Activated CD8-positive, alpha-beta memory T cell treated with anti-CD3 and anti-CD28 coated beads, Interleukin-2, amount 50 U/mL, for 24 hours (primary cell): ENCODE data around the gene RSAD2.
"Not testable (repeated sequence)": the region's sequence is repeated elsewhere in the genome, so short reads cannot be mapped to it uniquely, and the experiment has no call there.

Experiments used
- DNase-seq: peaks from one replicate; pipeline ENCODE4 v3.0.0-alpha.2; 2020; ENCODE audit errors: extremely low read depth

Gene RSAD2, protein sequence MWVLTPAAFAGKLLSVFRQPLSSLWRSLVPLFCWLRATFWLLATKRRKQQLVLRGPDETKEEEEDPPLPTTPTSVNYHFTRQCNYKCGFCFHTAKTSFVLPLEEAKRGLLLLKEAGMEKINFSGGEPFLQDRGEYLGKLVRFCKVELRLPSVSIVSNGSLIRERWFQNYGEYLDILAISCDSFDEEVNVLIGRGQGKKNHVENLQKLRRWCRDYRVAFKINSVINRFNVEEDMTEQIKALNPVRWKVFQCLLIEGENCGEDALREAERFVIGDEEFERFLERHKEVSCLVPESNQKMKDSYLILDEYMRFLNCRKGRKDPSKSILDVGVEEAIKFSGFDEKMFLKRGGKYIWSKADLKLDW

DNA sequence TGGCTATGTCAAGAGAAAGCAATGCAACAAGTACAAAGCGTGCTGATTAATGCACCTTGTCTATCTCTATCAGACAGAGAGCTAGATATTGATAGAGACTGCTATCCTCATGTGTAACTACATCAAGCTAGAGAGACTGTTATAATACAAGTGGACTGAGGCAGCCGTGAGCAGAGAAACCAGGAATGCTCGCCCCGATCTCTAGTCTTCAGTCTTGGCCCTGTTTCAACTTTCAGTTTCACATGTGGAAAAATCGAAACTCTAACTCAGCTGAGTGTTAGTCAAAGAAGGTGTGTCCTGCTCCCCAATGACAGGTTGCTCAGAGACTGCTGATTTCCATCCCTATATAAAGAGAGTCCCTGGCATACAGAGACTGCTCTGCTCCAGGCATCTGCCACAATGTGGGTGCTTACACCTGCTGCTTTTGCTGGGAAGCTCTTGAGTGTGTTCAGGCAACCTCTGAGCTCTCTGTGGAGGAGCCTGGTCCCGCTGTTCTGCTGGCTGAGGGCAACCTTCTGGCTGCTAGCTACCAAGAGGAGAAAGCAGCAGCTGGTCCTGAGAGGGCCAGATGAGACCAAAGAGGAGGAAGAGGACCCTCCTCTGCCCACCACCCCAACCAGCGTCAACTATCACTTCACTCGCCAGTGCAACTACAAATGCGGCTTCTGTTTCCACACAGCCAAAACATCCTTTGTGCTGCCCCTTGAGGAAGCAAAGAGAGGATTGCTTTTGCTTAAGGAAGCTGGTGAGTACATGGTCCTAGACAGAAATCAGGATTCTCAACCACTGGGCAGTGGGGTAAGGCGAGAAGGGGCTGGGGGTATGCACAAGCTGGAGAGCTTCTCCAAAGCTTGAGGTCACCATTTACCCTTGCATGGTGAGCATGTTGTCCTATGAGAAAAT, at the start of gene RSAD2:
Gene RSAD2 (plus strand): TSS at position 376 of the 903 bp plus-strand sequence. CDS start 24 bp downstream, at position 400.
- DNase-seq = no peak

- no peak for DNase-seq
Observed at GRCh38 chr2:6828299-6828584, 49.3 kb upstream of the RSAD2 start.

GRCh38 chr2:6831229-6831628, 46.3 kb upstream of the RSAD2 start:
- DNase-seq = no peak

DNA sequence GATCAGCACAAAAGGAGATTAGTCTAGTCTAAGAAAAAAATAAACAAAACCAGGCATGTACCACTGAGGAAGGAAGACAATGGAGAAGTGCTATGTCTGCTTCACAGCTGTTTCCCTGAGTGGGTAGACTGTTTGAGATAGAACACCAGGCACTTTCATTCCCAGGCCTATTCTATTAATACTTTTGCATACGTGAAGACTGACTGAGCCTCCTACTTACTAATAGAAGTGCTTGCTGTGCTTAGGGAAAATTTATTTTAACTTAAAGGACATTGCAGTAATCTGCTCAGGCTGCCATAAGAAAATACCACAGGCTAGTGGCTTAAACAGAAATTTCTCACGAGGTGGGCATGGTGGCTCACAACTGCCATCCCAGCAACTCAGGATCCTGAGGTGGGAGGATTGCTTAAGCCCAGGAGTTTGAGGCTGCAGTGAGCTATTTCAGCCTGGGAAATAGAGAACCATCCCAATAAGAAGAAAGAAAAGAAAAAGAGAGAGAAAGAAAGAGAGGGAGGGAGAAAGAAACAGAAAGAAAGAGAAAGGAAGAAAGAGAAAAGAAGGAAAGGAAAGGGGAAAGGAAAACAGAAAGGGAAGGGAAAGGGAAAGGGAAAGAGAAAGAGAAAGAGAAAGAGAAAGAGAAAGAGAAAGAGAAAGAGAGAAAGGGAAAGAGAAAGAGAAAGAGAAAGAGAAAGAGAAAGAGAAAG, 44.8 kb upstream of the RSAD2 start:
- no peak for DNase-seq

DNA sequence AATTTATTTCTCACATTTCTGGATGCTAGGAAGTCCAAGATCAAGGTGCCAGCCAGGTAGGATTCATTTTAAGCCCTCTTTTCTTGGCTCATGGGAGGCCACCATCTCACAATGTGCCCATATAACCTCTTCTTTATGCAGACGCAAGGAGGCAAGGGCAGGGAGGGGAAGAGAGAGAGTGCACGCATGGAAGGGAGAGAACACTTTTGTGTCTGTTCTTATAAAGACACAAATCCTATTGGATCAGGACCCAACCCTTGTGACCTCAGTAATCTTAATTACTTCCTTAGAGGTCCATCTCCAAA, 44.3 kb upstream of the RSAD2 start:
- no peak for DNase-seq

GRCh38 chr2:6834163-6834562, 43.4 kb upstream of the RSAD2 start:
- DNase-seq = no peak

GRCh38 chr2:6835467-6835866, 42.1 kb upstream of the RSAD2 start:
- DNase-seq = no peak

DNA sequence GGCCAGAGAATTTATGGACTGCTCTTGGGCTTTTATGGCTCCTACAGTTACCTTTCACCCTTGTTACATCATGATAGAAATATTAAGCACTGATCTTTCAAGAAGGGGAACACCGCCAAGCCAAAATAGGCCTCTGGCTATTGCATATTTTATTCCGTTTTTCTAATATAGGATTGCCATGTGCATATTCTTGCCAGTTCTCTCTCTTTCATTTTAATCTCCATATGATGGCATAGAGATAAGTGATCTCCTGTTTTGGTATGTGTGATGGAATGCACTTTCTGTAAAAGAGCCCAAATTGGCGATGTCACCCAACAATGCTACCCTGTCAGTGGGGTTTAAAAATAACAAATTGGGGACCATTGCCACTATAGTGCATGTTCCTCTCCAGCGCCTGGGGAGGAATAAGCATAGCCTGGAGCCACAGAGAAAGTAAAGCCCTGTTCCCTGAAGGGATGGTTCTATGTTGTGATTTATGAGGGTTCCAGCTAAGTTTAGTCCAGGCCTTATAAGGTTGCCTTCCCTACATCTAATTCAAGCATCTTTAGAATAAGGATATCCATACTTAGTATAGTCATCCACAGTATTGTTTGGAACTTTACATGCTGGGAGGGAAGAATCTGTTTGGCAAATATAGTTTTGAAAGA, 38.8 kb upstream of the RSAD2 start:
- no peak for DNase-seq

DNA sequence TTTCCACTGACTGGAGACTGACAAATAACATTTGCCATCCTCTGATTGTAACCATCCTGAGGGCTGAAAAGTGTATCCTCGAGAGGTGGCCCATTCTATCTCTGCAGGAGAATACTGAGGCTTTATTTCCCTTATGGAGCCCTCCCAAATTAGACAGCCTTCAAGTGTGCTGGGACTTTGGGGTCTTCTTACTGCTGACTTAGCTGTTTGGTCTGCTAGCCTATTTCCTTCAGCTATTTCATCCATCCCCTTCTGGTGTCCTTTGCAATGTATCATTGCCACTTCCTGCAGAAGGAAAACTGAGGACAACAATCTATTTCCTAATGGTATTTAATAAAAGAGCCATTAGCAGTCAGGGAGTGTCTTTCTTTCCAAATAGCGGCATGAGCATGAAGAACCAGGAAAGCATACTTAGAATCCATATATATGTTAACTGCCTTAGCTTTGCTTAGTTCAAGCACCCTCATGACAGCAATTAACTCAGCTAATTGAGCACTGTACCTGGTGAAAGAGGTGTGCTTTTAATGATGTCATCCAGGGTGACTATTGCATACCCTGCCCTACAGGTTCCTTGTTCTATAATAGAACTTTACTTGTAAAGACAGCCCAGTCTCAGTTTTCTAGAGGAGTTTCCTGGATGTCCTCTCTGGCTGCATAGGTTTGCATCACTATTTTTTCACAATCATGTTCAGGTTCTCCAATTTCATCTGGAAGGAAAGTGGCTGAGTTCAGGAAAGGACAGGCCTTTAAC, 35.9 kb upstream of the RSAD2 start:
- no peak for DNase-seq

DNA sequence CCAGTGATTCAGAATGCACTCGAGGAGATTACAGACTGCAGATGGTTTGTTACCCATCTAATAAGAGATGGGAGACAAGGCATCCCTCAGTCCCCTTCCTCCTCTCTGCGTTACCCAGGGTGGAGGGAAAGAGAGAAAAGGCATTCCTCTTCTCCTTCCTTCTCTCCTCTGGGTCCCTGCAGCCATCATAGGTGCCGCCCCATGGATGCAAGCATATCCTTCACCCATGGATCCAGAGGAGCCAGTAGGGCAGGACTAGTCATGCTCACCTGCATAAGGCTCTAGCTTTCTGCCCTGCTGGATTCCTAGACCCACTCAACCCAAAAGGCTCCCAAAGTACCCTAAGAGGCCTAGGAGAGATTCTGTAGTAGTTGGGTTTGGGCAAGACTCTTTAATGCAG, 32.3 kb upstream of the RSAD2 start:
- no peak for DNase-seq

DNA sequence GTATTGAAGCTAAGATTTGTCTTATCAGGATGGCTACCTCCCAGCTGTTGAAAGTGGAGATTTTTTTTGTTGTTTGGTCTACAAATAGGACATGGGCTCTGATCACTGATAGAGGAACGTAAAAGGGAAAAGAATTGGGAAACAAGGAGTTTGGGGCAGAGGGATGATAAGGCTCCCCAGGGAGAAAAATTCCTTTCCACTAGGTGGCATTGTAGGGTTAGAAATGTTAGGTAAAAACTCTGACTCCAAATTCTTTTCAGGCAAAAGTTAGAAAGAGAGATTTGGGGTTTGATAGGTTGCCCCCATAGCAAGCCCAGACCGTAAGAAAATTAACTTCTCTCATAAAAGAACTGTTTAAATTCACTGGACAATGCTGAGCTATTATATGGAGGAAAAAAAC, 31.7 kb upstream of the RSAD2 start:
- no peak for DNase-seq

GRCh38 chr2:6846540-6846939, 31.0 kb upstream of the RSAD2 start:
- DNase-seq = no peak

- no peak for DNase-seq
Observed at GRCh38 chr2:6846967-6847681, 30.5 kb upstream of the RSAD2 start.

- DNase-seq = no peak
Observed at GRCh38 chr2:6852195-6852594, 25.4 kb upstream of the RSAD2 start.

DNA sequence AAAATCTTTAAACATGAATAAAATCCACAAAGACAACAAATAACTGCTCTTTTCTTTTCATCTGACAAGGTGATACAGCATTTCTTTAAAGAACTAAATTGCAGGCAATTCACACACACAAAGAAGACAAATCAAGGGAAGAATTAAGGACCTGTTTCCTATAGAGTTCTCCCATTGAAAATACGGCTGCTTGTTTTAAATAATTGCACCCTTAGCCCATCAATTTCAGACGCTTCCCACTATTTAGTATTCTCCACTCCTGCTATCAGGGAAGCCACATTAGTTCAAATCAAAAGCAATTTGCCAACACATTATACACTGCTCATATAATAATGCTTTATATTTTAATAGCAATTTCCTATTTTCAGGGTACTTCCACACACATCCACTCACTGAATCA, 23.2 kb upstream of the RSAD2 start:
- DNase-seq = no peak

GRCh38 chr2:6855860-6856547, 21.6 kb upstream of the RSAD2 start:
- no peak for DNase-seq

DNA sequence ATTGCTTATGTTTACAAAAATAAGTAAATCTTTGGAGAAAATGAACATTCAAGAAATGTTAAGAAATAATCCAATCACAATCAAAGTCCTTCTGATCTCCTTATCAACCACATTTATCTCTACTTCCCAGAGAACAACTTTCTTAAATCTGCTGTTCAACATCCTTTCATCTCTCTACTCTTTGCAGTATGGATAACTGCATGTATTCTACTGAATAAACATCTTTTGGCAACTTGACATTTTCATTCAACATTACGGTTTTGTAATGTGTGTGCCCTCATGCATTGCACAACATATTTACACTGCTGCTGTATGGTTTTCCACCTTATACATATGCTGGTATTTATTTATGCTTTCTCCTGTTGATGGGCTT, 21.0 kb upstream of the RSAD2 start:
- DNase-seq = no peak

- not testable (repeated sequence) for DNase-seq
Observed at GRCh38 chr2:6858466-6859027, 19.0 kb upstream of the RSAD2 start.

DNA sequence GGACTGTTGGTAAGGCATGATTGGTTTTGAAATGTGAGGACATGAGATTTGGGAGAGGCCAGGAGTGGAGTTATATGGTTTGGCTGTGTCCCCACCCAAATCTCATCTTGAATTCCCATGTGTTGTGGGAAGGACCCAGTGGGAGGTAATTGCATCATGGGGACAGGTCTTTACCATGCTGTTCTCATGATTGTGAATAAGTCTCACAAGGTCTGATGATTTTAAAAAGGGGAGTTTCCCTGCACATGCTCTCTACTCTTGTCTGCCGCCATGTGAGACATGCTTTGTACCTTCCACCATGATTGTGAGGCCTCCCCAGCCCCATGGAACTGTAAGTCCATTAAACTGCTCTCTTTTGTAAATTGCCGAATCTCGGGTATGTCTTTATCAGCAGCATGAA, 17.3 kb upstream of the RSAD2 start:
- DNase-seq = no peak

DNA sequence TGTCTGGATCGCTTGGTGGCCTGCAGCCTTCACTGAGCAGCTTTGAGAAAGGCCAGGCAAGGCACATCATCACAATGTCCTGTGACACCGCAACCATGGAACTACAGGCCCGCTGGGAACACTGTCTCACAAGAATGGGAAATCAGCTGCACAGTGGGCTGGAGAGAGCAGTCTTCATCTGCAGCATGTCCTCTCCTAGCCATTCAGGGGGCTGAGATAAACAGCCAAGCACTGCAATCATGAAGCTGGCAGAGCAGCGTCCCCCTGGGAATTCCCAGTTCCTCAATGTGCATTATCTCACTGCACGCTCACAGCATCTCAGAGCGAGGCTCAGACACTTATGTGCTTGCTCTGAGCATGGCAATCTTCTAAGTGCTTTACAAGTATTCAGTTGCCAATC, 13.8 kb upstream of the RSAD2 start:
- no peak for DNase-seq
